PC-9 (cell line): ENCODE data around the gene ZNF516.

Source experiments
- EZH2 ChIP-seq: fragments of 200-600 bp; sonication (generic); IDR thresholded peaks from 2 replicates; pipeline ENCODE4 v1.8.0; 2017; ENCODE audit warnings: antibody characterized with exemption, low read depth
- TF ChIP-seq, protein P1 (sequence below): fragments of 200-600 bp; sonication (generic); conservative IDR thresholded peaks from 2 replicates; pipeline ENCODE4 v1.6.1; 2017; ENCODE audit warnings: mixed run types, antibody characterized with exemption, mild to moderate bottlenecking, moderate library complexity

- TF ChIP-seq, protein P1, sequence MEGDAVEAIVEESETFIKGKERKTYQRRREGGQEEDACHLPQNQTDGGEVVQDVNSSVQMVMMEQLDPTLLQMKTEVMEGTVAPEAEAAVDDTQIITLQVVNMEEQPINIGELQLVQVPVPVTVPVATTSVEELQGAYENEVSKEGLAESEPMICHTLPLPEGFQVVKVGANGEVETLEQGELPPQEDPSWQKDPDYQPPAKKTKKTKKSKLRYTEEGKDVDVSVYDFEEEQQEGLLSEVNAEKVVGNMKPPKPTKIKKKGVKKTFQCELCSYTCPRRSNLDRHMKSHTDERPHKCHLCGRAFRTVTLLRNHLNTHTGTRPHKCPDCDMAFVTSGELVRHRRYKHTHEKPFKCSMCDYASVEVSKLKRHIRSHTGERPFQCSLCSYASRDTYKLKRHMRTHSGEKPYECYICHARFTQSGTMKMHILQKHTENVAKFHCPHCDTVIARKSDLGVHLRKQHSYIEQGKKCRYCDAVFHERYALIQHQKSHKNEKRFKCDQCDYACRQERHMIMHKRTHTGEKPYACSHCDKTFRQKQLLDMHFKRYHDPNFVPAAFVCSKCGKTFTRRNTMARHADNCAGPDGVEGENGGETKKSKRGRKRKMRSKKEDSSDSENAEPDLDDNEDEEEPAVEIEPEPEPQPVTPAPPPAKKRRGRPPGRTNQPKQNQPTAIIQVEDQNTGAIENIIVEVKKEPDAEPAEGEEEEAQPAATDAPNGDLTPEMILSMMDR, result no peak
- no peak for TF ChIP-seq EZH2
These were observed 40.6 kb downstream of the ZNF516 start for GRCh38 chr18:76454418-76454817.
